KMS-11 (cell line): ENCODE data around the gene AGAP1.

Source experiments
- H2AFZ ChIP-seq: fragments of 200-600 bp; sonication (generic); 2 replicates; pipeline ENCODE4 v1.6.1; 2016; ENCODE audit warnings: antibody characterized with exemption, mixed run types, low read depth
- H3K27ac ChIP-seq: fragments of 200-600 bp; sonication (generic); 2 replicates; pipeline ENCODE4 v1.6.1; 2016; ENCODE audit warnings: mild to moderate bottlenecking, mixed run types
- H3K27me3 ChIP-seq: fragments of 200-600 bp; sonication (generic); 2 replicates; pipeline ENCODE4 v1.6.1; 2017; ENCODE audit warnings: mild to moderate bottlenecking, low read depth, mixed run types, moderate library complexity; ENCODE audit not compliant: insufficient read depth
- H3K36me3 ChIP-seq: fragments of 200-600 bp; sonication (generic); 2 replicates; pipeline ENCODE4 v1.6.1; 2017; ENCODE audit warnings: mild to moderate bottlenecking, mixed run types; ENCODE audit not compliant: insufficient read depth
- H3K4me1 ChIP-seq: fragments of 200-600 bp; sonication (generic); 2 replicates; pipeline ENCODE4 v1.6.1; 2016; ENCODE audit warnings: mild to moderate bottlenecking, low read depth, mixed run types; ENCODE audit not compliant: poor library complexity, severe bottlenecking
- H3K4me2 ChIP-seq: fragments of 200-600 bp; sonication (generic); 2 replicates; pipeline ENCODE4 v1.7.0; 2016; ENCODE audit warnings: mild to moderate bottlenecking, mixed run types
- H3K4me3 ChIP-seq: fragments of 200-600 bp; sonication (generic); IDR thresholded peaks from 2 replicates; pipeline ENCODE4 v1.6.1; 2017; ENCODE audit warnings: low read depth, low read length, mixed read lengths; ENCODE audit not compliant: insufficient read depth
- H3K79me2 ChIP-seq: fragments of 200-600 bp; sonication (generic); 2 replicates; pipeline ENCODE4 v1.6.1; 2016; ENCODE audit warnings: low read depth, mixed run types; ENCODE audit not compliant: insufficient read depth
- H3K9ac ChIP-seq: fragments of 200-600 bp; sonication (generic); 2 replicates; pipeline ENCODE4 v1.6.1; 2016; ENCODE audit warnings: mild to moderate bottlenecking, mixed run types
- H4K20me1 ChIP-seq: fragments of 200-600 bp; sonication (generic); 2 replicates; pipeline ENCODE4 v1.6.1; 2016; ENCODE audit warnings: mild to moderate bottlenecking, mixed run types; ENCODE audit not compliant: insufficient read depth
- CTCF ChIP-seq: fragments of 200-600 bp; sonication (generic); conservative IDR thresholded peaks from 2 replicates; pipeline ENCODE4 v1.6.1; 2017; ENCODE audit warnings: low read depth, mild to moderate bottlenecking, antibody characterized with exemption, low read length, moderate library complexity, mixed read lengths

AGAP1 gene

GRCh38 chr2:236109061-236109460, 615.2 kb downstream of the AGAP1 start:
- Histone ChIP-seq H3K4me1 (no peaks in the 10 kb centered on the region), H2AFZ (no peak overlapping the region), H3K9ac (no peak overlapping the region), H4K20me1 (no peaks in the 10 kb centered on the region), H3K27ac (no peak overlapping the region), H3K79me2 (no peaks in the 10 kb centered on the region), H3K4me2 (no peak overlapping the region), H3K36me3 (no peaks in the 10 kb centered on the region), H3K27me3 (no peaks in the 10 kb centered on the region), H3K4me3 (no peak overlapping the region)
- TF ChIP-seq CTCF, result no peak

GRCh38 chr2:236109473-236109872, 615.6 kb downstream of the AGAP1 start:
- H3K4me2 ChIP-seq, result no peak overlapping the region
- no peaks in the 10 kb centered on the region for H3K36me3 ChIP-seq
- no peaks in the 10 kb centered on the region for H3K27me3 ChIP-seq
- no peak overlapping the region for H3K9ac ChIP-seq
- H2AFZ ChIP-seq, result no peak overlapping the region
- TF ChIP-seq CTCF, result no peak
- H3K4me1 ChIP-seq, result no peaks in the 10 kb centered on the region
- no peak overlapping the region for H3K4me3 ChIP-seq
- no peaks in the 10 kb centered on the region for H4K20me1 ChIP-seq
- no peak overlapping the region for H3K27ac ChIP-seq
- no peaks in the 10 kb centered on the region for H3K79me2 ChIP-seq

GRCh38 chr2:236112466-236112865, 618.6 kb downstream of the AGAP1 start:
- no peaks in the 10 kb centered on the region for H3K79me2 ChIP-seq
- no peak overlapping the region for H2AFZ ChIP-seq
- TF ChIP-seq CTCF, result no peak
- no peaks in the 10 kb centered on the region for H3K4me1 ChIP-seq
- H3K27ac ChIP-seq, result no peak overlapping the region
- H3K36me3 ChIP-seq, result no peaks in the 10 kb centered on the region
- no peak overlapping the region for H3K4me2 ChIP-seq
- no peaks in the 10 kb centered on the region for H3K27me3 ChIP-seq
- no peak overlapping the region for H3K4me3 ChIP-seq
- no peaks in the 10 kb centered on the region for H4K20me1 ChIP-seq
- H3K9ac ChIP-seq, result no peak overlapping the region

- Histone ChIP-seq H3K4me2 (no peak overlapping the region), H3K27me3 (no peaks in the 10 kb centered on the region), H3K4me1 (no peaks in the 10 kb centered on the region), H2AFZ (no peak overlapping the region), H3K9ac (no peak overlapping the region), H3K36me3 (no peaks in the 10 kb centered on the region), H3K4me3 (no peak overlapping the region), H3K27ac (no peak overlapping the region), H3K79me2 (no peaks in the 10 kb centered on the region), H4K20me1 (no peaks in the 10 kb centered on the region)
- no peak for TF ChIP-seq CTCF
Observed at GRCh38 chr2:236113425-236113824, 619.6 kb downstream of the AGAP1 start.

GRCh38 chr2:236113948-236114347, 620.1 kb downstream of the AGAP1 start:
- Histone ChIP-seq H3K36me3 (no peaks in the 10 kb centered on the region), H2AFZ (no peak overlapping the region), H3K4me3 (no peak overlapping the region), H3K9ac (no peak overlapping the region), H3K4me1 (no peaks in the 10 kb centered on the region), H3K4me2 (no peak overlapping the region), H3K27ac (no peak overlapping the region), H3K27me3 (no peaks in the 10 kb centered on the region), H3K79me2 (no peaks in the 10 kb centered on the region), H4K20me1 (no peaks in the 10 kb centered on the region)
- no peak for TF ChIP-seq CTCF
